Kidney (tissue), 2 donors: ENCODE results near the gene SLC66A3. TPM values are rescaled to one million over a fixed set of nuclear protein-coding genes. Genes with fewer than 3 reads are reported as not detected.

Experiments
- polyA plus RNA-seq: library from polyadenylated mRNA; stranded (reverse); fragments of 350-450 nt; fragmentation: Illumina TruSeq; extraction: RNeasy Lipid Tissue Mini Kit (QIAGEN cat#74804); gene quantifications from one replicate; pipeline ENCODE4 v1.2.3, GENCODE V29; 2014; ENCODE audit warnings: low read depth, low replicate concordance; ENCODE audit not compliant: insufficient read depth
- total RNA-seq: library from RNA; stranded (reverse); fragmentation: NEBNext Ultra II Directional; extraction: Animal tissue kit (Norgen Biotek cat#: 25700); gene quantifications from one replicate; pipeline ENCODE4 v1.2.1, GENCODE V29; 2021
- donor health status: DM: yes; HTN: yes; CAD: no.

Gene SLC66A3
- total and polyA plus RNA-seq, 2 donors from 2014 or later: 28.4 to 33.0 TPM

Other genes with a start within 250 kb of the SLC66A3 start
- 0.63 TPM for gene KCNF1, start 243.5 kb upstream of the SLC66A3 start, total RNA-seq
- 0.67 TPM for gene KCNF1, start 243.5 kb upstream of the SLC66A3 start, polyA plus RNA-seq
- 58.3 TPM for gene ROCK2, start 189.2 kb downstream of the SLC66A3 start, total RNA-seq
- 6.7 TPM for gene ROCK2, start 189.2 kb downstream of the SLC66A3 start, polyA plus RNA-seq